HCT116 (cell line): ENCODE results near the gene RPL15. TPM values are rescaled to one million over a fixed set of nuclear protein-coding genes. Genes with fewer than 3 reads are reported as not detected.

Experiments used
- ATAC-seq: fragments of 200-7000 bp; cut with Tn5 transposase; 2 replicates; pipeline ENCODE4 v1.9.1; 2020; ENCODE audit warnings: mild to moderate bottlenecking, moderate library complexity
- BruUV-seq: library from RNA; stranded (reverse); fragments of 400-500 nt; replicated peaks from 2 replicates; lab custom pipeline; 2021; lab: Mats Ljungman, UMichigan
- CTCF ChIA-PET: fragments of 300-600 bp; sonication (Branson Sonifier 250); formaldehyde crosslinking; loops from one replicate; lab custom pipeline; 2021; ENCODE audit warnings: antibody characterized with exemption; lab: Charles Lee
- POLR2A ChIA-PET: fragments of 300-600, 350-600 bp; sonication (Branson Sonifier 250); formaldehyde crosslinking; loops from one replicate; lab custom pipeline; 2021; ENCODE audit warnings: antibody characterized with exemption; lab: Charles Lee
- RAD21 ChIA-PET, 2 experiments: fragments of 300-600 bp; sonication (Branson Sonifier 250); formaldehyde crosslinking; loops; one replicate each; lab custom pipeline; 2023; ENCODE audit warnings: low total read pairs in 2 of 2; ENCODE audit not compliant: uncharacterized antibody in 2 of 2, unreplicated experiment in 2 of 2, low non-redundant PET in 1 of 2; lab: Charles Lee
- DNase-seq: peaks from one replicate; pipeline ENCODE4 v3.0.0-alpha.2; 2010; ENCODE audit warnings: low read depth, low spot score
- H2AFZ ChIP-seq: fragments of 200-600 bp; shearing (Covaris generic), sonication (generic); 2 replicates; pipeline ENCODE4 v1.6.1; 2017; ENCODE audit warnings: low read depth, mixed run types, mixed read lengths, antibody characterized with exemption, low read length; ENCODE audit not compliant: poor library complexity, severe bottlenecking
- H3K27ac ChIP-seq: 2 replicates; pipeline ENCODE4 v1.5.1; 2012; ENCODE audit warnings: low read depth, low read length
- H3K27me3 ChIP-seq: fragments of 200-600 bp; sonication (generic); 2 replicates; pipeline ENCODE4 v1.6.1; 2016; ENCODE audit warnings: mixed run types, low read length, mixed read lengths; ENCODE audit not compliant: insufficient read depth
- H3K36me3 ChIP-seq, 2 experiments: fragments of 200-500 bp in 1 of 2; fragments of 200-600 bp in 1 of 2; sonication (Bioruptor generic) in 1 of 2; sonication (generic) in 1 of 2; 2 replicates each; pipeline versions ENCODE4 v1.5.1 to v1.6.1; 2014 to 2016; ENCODE audit warnings: low read length in 2 of 2, inconsistent platforms in 1 of 2, mixed read lengths in 1 of 2, mixed run types in 1 of 2; ENCODE audit not compliant: insufficient read depth in 2 of 2, control insufficient read depth in 1 of 2
- H3K4me1 ChIP-seq, 2 experiments: fragments of 200-600 bp in 1 of 2; sonication (generic) in 1 of 2; 2 replicates each; pipeline versions ENCODE4 v1.5.1 to v1.6.1; 2012 to 2017; ENCODE audit warnings: low read length in 2 of 2, inconsistent platforms in 1 of 2, mild to moderate bottlenecking in 1 of 2, mixed read lengths in 1 of 2, mixed run types in 1 of 2, moderate library complexity in 1 of 2; ENCODE audit not compliant: insufficient read depth in 2 of 2, control insufficient read depth in 1 of 2
- H3K4me2 ChIP-seq: fragments of 200-600 bp; sonication (generic); 2 replicates; pipeline ENCODE4 v1.6.1; 2017; ENCODE audit warnings: mixed run types, low read length, mixed read lengths
- H3K4me3 ChIP-seq, 2 experiments: fragments of 200-600 bp in 1 of 2; sonication (generic) in 1 of 2; replicated peaks in 1 of 2; 2 replicates each; pipeline ENCODE4 v1.5.1; 2011 to 2016; ENCODE audit warnings: low read length in 2 of 2, control low read depth in 1 of 2, low read depth in 1 of 2, mild to moderate bottlenecking in 1 of 2, mixed read lengths in 1 of 2, mixed run types in 1 of 2
- H3K79me2 ChIP-seq: fragments of 200-600 bp; sonication (generic); 2 replicates; pipeline ENCODE4 v1.6.1; 2017; ENCODE audit warnings: mild to moderate bottlenecking, mixed run types, low read length, moderate library complexity, mixed read lengths; ENCODE audit not compliant: insufficient read depth
- H3K9ac ChIP-seq: fragments of 200-600 bp; sonication (generic); 2 replicates; pipeline ENCODE4 v1.6.1; 2016; ENCODE audit warnings: low read length, mixed read lengths
- H3K9me2 ChIP-seq: fragments of 200-600 bp; sonication (generic), shearing (Covaris generic); 2 replicates; pipeline ENCODE4 v1.6.1; 2017; ENCODE audit warnings: mixed run types, mild to moderate bottlenecking, moderate library complexity; ENCODE audit not compliant: insufficient read depth
- H3K9me3 ChIP-seq, 2 experiments: fragments of 200-500 bp in 1 of 2; fragments of 200-600 bp in 1 of 2; sonication (Bioruptor generic) in 1 of 2; sonication (generic) in 1 of 2; 2 replicates each; pipeline ENCODE4 v1.6.1; 2014 to 2017; ENCODE audit warnings: low read length in 2 of 2, mixed read lengths in 2 of 2, inconsistent platforms in 1 of 2, low read depth in 1 of 2, mild to moderate bottlenecking in 1 of 2, mixed run types in 1 of 2, moderate library complexity in 1 of 2; ENCODE audit not compliant: control insufficient read depth in 1 of 2, insufficient read depth in 1 of 2
- H4K20me1 ChIP-seq: fragments of 200-600 bp; sonication (generic), shearing (Covaris generic); 2 replicates; pipeline ENCODE4 v1.6.1; 2017; ENCODE audit warnings: mixed run types, mild to moderate bottlenecking, moderate library complexity; ENCODE audit not compliant: insufficient read depth
- CEBPB ChIP-seq: IDR thresholded peaks from 2 replicates; pipeline ENCODE4 v1.6.1; 2012; ENCODE audit warnings: low read depth
- EGR1 ChIP-seq: IDR thresholded peaks from 2 replicates; pipeline ENCODE4 v1.6.1; 2012; ENCODE audit warnings: low read depth
- ELF1 ChIP-seq: IDR thresholded peaks from 2 replicates; pipeline ENCODE4 v1.6.1; 2012; ENCODE audit warnings: low read depth, borderline replicate concordance
- ZFX ChIP-seq: fragments of 450-650 bp; IDR thresholded peaks from 2 replicates; pipeline ENCODE4 v1.6.1; 2017
- intact Hi-C: fragments of 100-400 bp; cut with micrococcal nuclease; formaldehyde crosslinking; loops from 2 replicates; pipeline ENCODE4 v1.10.0; 2022
- total RNA-seq: library from RNA; stranded (reverse); gene quantifications from one replicate; pipeline ENCODE4 v1.2.1, GENCODE V29; 2021; ENCODE audit not compliant: unreplicated experiment
- TF ChIP-seq, protein P1 (sequence below): IDR thresholded peaks from 2 replicates; pipeline ENCODE4 v1.6.1; 2012; ENCODE audit warnings: low read depth
- TF ChIP-seq, protein P2 (sequence below): IDR thresholded peaks from 2 replicates; pipeline ENCODE4 v1.6.1; 2011; ENCODE audit warnings: mild to moderate bottlenecking, low read length, moderate library complexity; ENCODE audit not compliant: insufficient replicate concordance; ENCODE audit errors: extremely low read depth

The RPL15 gene
- total RNA-seq, 1 experiment from 2014 or later: 2,177 TPM

DNA sequence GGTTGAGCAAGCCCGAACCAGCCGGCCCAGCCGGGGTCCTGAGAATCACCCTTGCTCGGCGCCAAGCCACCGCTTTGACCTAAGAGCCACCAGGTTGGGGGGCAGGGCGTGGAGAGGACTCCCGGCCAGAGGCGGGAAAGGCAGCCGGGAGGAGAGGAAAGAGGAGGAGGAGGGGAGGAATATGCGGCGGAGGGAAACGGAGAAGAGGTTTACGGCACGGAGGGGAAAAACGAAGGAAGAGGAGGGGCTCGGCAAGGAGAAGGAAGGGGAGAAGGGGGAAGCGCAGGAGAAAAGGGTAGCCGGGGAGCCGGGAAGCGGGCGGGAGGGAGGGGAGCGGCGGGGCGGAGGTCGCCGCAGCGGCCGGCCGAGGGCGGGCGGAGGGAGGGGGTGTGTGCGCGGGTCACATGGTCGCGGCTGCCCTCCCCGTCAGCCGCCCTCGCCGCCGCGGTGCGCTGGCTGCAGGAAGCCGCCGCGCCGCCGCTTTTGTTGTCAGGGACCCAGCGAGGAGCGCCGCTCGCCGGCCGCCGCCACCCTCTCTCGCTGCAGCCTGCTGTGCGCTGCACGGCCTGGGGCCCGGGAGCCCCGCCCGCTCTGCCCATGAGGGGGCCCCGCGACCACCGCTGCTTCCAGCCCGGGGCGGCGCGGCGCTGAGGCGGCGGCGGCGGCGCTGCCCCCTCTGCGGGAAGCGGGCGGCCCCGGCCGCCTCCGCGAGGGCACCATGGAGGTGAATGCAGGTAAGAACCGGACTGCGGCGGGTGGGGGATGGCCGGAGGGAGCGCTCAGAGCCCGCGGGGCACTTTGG, 28.1 kb downstream of the RPL15 start, which contains the start of gene NR1D2 (continued):
- TF ChIP-seq, protein P1, sequence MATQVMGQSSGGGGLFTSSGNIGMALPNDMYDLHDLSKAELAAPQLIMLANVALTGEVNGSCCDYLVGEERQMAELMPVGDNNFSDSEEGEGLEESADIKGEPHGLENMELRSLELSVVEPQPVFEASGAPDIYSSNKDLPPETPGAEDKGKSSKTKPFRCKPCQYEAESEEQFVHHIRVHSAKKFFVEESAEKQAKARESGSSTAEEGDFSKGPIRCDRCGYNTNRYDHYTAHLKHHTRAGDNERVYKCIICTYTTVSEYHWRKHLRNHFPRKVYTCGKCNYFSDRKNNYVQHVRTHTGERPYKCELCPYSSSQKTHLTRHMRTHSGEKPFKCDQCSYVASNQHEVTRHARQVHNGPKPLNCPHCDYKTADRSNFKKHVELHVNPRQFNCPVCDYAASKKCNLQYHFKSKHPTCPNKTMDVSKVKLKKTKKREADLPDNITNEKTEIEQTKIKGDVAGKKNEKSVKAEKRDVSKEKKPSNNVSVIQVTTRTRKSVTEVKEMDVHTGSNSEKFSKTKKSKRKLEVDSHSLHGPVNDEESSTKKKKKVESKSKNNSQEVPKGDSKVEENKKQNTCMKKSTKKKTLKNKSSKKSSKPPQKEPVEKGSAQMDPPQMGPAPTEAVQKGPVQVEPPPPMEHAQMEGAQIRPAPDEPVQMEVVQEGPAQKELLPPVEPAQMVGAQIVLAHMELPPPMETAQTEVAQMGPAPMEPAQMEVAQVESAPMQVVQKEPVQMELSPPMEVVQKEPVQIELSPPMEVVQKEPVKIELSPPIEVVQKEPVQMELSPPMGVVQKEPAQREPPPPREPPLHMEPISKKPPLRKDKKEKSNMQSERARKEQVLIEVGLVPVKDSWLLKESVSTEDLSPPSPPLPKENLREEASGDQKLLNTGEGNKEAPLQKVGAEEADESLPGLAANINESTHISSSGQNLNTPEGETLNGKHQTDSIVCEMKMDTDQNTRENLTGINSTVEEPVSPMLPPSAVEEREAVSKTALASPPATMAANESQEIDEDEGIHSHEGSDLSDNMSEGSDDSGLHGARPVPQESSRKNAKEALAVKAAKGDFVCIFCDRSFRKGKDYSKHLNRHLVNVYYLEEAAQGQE: no peak
- TF ChIP-seq ELF1 (no peak), CEBPB (no peak)

DNA sequence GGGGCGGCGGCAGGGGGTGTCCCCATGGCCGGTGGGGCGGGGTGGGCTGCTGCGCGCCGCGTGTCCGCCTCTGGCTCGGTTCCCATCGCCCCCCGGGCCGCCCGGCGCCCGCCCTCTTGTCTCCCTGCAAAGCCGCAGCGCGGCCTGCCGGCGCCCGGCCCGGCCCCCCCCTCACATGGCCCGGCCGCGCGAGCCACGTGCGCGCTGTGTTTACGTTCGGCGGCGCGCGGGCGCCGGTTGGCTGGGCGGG, 28.7 kb downstream of the RPL15 start:
- peak overlapping the region; percentile 89 for H3K27ac ChIP-seq
- no TSS peak for BruUV-seq
- peaks cover 3% of the 10 kb centered on the region; the same call in 1 of the 2 replicates for H4K20me1 ChIP-seq

More for the DNA sequence above, 28.7 kb downstream of the RPL15 start:
- H3K9me3 ChIP-seq: no peaks in the 10 kb centered on the region
- H3K9me2 ChIP-seq: no peaks in the 10 kb centered on the region
- peaks cover 46 to 54% of the 10 kb centered on the region in 2 experiments for H3K4me1 ChIP-seq
- peaks cover 45% of the 10 kb centered on the region for H3K79me2 ChIP-seq
- ATAC-seq (no peak), DNase-seq (no peak)
- ChIA-PET CTCF (no interaction called here), RAD21 (no interaction called here), POLR2A (interaction anchor here (1.1 to 1.6 kb wide), 2 partner anchors 10 to 28 kb away, joined by 4 to 20 read pairs; partner anchors contain the start of genes NKIRAS1 and RPL15)
- H3K27me3 ChIP-seq: no peaks in the 10 kb centered on the region
- peak; percentile 16; the same call in 1 of the 2 replicates for TF ChIP-seq ZFX
- TF ChIP-seq, protein P2, sequence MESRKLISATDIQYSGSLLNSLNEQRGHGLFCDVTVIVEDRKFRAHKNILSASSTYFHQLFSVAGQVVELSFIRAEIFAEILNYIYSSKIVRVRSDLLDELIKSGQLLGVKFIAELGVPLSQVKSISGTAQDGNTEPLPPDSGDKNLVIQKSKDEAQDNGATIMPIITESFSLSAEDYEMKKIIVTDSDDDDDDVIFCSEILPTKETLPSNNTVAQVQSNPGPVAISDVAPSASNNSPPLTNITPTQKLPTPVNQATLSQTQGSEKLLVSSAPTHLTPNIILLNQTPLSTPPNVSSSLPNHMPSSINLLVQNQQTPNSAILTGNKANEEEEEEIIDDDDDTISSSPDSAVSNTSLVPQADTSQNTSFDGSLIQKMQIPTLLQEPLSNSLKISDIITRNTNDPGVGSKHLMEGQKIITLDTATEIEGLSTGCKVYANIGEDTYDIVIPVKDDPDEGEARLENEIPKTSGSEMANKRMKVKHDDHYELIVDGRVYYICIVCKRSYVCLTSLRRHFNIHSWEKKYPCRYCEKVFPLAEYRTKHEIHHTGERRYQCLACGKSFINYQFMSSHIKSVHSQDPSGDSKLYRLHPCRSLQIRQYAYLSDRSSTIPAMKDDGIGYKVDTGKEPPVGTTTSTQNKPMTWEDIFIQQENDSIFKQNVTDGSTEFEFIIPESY: peak; percentile 9
- no peak for TF ChIP-seq EGR1
- H3K4me3 ChIP-seq: peak overlapping the region; percentile 47 to 57; a peak in 3 of 4 replicates
- no peaks in the 10 kb centered on the region for H3K36me3 ChIP-seq
- H3K4me2 ChIP-seq: peak overlapping the region; percentile 75; the same call in 1 of the 2 replicates
- peak overlapping the region; percentile 92 for H3K9ac ChIP-seq
- no peak overlapping the region for H2AFZ ChIP-seq
- intact Hi-C loops: loop anchor here (2.0 kb wide), 1 partner anchor 17 kb away; no protein-coding TSS in a partner anchor
